COLO829 (cell line): Measurements from ENCODE around the gene DQX1.

Experiments used
- DNase-seq: peaks from one replicate; pipeline ENCODE4 v3.0.0; 2012; ENCODE audit warnings: low spot score

The DQX1 gene

GRCh38 chr2:74507926-74508520, 18.0 kb downstream of the DQX1 start:
- DNase-seq: no peak

- DNase-seq: peak; percentile 96
These were observed 18.7 kb downstream of the DQX1 start, which contains the start of gene PCGF1 for GRCh38 chr2:74507145-74507925. TSS of gene PCGF1 (minus strand) at chr2:74507695. CDS start at chr2:74507668, 27 bp downstream.

DNA sequence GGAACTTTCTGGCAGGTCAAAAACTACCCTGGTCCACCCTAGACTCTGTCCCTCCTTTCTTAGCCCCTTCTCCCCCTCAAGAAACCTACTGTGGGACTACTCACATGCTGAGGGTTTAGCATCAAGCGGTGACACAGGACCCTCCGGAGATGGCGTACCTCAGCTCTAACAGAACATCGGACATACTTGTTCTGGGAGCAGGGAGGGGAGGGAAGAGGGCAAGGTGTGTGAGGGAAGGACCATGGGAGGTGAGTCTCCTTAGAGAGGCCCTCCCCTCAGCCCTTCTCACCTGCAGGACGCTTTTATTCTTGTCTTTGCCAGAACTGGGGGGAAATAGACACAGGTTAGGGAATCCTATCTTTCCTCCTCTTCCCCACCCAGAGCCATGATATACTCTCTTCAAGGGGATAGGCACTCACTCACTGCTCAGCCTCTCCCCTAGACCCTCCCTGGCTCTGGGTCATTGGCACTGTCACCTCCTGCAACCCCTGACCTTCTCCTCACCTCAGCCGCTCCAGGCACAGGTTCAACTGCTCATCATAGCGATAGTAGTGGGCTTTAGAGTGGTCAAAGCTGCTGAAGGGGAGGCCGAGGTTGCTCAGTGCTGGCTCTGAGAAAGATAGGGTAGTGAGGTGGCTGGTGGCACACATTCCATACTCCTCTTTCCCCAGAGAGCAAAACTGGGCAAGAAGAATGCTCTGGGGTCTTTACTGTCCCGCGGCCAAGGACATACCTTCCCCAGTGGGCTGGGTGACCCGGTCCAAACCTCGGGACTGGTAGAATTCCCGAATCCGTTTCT, 20.4 kb downstream of the DQX1 start:
- no peak for DNase-seq

- no peak for DNase-seq
These were observed 21.4 kb downstream of the DQX1 start for GRCh38 chr2:74504591-74504990.

DNA sequence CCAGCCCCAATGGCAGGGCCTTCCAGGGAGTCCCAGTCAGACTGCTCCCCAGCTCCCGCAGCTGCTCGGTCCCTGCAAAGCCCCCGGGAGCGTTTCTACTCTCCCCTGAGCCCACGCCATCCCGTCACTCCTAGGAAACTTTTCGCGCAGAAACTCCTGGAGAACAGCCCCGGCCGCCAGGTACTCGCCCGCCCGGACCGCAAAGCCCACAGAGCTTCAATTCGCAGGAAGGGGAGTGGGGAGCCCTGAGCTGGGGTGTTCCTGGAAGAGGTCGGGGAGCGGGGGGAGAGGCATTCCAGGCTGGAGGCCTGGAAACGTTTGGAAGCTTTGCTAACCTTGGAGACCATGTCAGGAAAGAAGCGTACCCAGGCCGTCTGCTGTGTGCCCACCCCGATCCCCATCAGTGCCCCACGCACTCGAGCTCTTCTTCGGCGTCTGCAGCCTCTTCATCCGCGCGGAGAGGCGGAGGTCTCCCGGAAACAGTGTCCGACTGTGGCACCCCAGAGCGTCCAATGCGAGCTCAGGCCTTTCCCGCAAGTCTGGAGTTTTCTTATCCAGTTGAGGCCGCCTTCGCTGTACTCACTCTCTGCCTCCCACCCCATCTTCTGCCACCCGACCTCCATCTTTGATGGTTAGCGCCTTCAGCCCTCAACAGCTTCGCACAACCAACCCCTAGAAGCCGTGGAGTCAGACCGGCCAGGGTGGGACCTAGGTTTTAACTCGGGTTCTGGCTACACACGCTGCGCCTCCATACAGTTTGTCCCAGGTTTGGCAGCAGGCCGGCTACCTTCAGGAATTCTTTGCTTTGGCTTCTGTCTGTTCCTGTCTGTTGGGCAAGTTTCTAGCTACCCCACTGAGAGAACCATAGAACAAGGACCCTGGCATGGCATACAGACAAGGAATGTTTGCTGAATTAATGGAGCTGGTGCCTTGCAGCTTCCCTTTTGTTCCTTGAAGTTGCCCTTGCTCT, 22.2 kb downstream of the DQX1 start:
- DNase-seq: no peak

DNA sequence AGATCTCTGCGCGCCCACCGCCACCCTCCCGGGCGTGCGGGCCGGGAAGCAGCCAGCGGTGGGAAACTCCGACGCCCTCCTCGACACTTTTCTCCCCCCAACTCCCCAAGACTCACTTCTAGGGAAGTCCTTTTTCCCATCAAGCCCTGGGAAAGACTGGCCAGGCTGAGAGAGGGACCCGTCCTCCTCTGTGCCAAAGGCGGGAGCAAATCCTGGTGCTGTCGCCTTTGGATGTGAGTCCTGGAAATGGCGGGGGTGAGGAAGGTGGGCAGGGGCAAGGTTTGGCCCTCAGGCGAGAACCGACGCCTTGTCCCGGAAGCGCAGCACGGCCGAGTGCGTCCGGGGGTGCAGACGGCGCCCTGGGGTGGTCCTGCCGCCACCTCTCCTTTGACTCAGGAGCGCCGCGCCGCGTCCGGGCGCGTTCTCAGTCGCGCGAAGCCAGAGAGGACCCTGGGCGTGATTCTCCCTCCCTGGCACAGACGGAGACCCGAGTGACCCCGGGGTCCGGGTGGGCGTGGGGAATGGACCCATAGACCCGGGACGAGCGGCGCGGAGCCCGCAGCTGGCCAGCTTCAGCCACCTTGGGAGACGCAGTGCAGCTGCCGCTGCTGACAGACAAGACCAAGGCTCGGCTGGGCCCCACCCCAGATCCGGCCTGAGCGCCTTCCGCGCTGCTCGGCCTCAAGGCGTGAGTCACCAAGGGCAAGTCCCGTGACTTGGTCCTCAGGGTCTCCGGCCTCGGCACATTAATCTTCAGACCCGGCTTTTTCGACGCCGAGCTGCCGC, 23.1 kb downstream of the DQX1 start:
- peak; percentile 84 for DNase-seq

DNA sequence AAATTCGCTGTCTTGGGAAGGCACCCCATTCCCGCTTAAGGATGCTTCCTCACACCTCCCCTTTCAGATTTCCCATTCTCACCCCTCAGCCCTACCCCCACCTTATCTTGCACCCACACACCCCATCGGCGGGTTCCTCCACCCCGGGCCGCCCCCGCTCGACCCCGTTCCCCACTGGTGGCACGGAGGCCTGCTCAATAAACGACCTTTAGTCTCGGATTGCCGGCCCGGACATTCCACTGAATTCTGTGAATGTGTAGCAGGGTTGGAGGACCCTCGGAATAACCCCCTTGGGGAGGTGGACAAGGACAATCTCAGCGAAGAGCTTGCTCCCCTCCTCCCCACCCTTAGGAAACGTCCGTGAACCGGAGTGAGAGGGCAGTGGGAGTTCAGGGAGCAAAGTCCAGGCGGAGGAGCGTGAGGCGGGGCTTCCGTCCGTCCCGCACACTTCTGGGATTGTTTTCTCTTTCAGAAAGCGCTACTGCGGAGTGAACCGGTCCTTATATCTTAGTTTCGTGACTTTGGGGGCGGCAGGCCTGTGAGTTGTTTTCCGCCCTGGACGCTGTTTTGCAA, 23.8 kb downstream of the DQX1 start:
- no peak for DNase-seq

DNA sequence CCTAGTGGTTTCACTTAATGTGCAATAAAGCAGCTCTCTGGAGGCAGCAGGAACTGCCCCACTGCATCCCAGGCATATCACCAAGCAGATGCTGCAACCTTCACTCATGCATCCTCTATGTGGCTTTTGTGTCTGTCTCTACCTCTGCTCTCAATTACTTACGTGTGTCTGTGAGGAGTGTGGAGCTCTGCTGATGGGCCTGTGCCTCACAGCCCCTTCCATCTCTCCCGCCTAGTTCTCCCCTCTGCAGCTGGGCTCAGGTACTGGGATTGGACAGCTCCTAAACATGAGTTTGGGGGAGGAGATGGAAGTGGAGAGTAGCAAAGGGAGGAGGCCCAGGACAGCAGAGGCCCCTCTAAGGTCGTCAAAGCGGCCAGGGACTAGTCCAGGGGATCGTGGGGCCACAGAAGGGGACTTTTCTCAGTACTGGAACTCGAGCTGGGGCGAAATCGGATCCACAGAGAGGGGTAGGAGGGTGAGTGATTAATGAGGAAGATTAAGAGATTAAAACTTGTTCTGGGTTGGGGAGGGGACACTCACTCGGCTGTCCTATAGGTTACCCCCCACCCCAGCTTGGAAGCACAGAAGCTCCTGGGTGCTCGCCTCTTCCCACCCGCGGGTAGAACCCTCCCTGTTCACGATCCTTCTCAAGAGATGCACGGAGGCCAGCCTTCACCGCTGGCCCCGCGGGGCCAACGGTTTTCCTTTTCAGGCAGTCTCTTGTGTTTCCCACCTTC, 24.5 kb downstream of the DQX1 start:
- DNase-seq: no peak

DNA sequence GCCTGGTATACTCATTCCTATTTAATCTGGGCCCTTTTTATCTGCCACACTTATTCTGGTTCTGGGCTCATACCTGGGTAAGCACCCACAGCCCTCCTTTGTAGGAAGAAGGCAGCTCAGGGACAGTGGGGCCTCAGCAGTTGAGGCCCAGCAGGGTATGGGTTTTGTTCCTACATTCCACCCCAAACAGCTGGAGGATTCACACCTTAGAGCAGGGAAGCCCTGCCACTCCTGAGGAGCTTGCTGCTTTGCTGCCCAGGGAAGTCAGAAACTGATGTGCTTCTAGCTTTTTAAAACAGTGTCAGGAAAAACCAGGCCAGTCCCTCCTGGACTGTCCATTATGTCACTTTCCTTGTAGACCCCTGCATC, 25.5 kb downstream of the DQX1 start:
- no peak for DNase-seq

DNA sequence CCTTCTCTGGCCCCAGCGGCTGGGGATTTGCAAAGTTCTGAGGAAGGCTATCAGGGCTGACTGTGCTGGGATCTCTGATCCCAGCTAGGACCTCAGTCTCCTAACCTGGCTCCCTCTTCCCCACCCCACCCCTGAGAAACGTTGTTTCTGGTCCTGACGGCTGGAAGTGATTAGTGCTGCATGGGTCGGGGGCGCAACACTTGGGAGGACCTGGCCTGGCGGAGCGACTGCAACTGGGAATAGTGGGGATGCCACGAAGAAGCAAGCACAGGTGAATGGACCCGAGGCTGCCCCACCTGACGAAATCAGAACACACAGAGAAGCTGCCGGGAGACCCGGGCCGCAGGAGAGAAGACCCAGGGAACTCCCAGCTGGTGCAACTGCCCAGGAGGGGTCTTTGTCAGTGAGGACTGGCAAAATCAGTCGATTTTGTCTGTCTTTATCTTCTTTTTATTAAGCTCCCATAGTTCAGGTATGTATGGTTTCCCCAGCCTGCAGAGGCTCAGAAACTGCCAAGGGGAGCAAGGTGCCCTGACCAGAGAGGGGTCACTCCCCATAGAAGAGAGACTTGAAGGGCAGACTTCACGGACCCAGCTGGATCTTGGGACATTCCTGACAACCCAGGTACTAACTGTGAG, 26.0 kb downstream of the DQX1 start:
- no peak for DNase-seq

DNA sequence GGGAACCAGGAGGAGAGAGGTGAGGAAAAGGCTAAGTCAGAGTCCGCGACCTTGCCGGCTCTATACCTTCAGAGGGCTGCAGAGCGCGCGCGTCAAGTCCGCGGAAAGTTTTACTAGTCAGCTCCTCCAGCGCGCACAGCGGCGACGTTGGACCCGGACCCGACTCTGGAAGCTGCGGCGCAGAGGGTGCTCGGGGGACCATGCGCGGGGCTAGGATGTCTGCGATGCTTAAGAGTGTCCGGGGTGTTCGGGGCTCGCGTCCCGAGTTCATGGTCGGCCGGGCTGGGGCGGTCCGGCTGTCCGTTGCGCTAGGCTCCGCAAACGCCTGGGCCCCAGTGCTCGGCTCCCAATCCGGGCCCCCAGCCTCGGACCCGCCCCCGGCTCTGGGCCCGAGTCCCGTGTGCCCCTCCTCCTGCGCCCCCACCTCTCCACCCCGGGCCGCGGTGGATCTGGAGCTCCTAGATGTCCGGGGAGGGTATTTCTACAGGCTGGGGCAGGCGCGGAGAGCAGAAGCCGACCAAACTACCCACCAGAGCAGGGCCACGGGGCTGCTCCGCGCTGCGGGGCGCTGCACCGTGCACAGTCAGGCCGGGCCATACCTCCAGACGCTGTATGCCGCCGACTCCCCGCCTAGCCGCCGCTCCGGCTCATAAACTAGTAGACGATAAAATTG, 26.6 kb downstream of the DQX1 start, which contains the start of gene LBX2:
Gene LBX2, minus strand, starts transcription at position 337 of the 673 bp plus-strand sequence. Its CDS starts 66 bp downstream, at position 271.
- no peak for DNase-seq

- no peak for DNase-seq
These were observed 27.3 kb downstream of the DQX1 start for GRCh38 chr2:74498500-74499266.

DNA sequence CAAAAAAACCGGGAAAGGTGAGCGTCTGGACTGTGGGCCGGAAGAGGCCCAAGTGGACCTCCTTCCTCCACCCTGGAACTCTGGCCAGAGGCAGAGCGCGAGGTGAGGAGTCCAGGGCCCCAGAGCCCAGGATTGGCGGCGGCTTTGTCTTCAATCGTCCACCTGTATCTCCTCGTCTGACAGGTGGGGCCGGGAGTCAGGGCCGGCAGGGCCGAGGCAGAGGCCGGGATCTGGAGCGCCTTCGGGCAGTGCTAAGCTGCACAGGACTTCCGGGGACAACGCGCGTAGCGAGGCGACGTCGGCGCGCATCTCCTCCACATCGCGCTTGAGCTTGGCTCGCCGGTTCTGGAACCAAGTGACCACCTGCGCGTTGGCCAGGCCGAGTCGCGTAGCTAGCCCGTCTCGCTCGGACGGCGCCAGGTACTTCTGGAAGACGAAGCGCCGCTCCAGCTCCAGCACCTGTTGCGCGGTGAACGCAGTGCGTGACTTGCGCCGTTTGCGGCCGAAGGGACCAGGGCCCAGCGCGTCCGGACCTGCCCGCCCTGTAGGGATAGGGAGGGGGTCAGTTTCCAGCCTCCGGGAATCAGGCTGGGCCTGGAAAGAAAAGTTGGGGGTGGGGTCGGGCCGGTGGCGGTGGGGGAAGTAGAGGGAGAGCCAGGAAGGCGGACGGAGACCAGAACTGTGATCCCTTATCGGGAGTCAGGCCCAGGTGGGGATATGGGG, 28.1 kb downstream of the DQX1 start:
- DNase-seq: no peak

DNA sequence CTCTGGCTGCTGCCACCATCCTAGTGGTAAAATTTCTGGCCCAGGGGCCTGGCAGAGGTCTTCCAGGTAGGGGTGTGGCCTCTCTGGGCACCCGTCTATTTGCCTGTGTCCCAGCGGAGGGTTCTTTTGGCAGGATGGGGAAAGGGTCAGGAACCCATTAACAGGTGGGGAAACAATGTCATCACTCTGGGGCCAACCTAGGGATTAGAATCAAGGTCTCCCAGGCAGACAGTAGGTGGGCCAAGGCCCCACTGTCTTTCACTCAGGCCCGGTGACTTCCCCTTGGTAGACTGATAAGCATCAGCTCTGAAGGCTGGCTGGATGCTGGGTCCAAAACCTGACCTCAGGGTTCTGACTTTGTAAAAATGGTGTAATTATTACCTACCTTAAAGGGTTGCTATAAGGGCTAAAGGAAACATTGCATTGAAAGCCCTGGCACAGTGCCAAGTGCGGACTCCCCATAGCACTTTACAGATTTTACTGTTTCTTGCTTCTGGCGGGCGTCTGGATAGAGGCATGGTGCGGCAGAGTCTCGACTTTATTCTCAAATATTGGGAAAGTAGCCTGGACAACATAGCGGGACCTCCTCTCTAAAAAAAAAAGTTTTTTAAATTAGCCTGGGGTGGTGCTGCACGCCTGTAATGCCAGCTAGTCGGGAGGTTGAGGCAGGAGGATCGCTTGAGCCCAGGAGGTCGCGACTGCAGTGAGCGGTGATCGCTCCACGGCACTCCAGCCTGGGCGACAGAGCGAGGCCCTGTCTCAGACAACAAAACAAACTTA, 28.8 kb downstream of the DQX1 start:
- no peak for DNase-seq

DNA sequence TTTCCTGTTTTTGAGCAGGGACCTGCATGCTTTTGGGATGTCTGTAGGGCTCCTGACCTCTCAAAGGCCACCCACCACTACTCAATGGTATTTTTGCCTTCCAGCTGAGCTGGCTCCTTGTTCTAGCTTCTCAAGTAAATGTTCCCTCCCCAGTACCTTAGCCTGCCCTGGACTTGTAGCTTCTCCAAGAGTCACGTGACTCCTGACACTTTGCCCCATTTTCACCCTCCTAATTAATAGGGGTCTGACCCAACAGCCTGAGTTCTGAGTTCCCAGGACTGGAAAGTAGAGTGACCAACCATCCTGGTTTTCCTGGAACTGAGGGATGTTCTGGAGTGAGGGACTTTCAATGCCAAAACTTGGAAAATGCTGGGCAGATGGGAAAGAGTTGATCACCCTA, 30.6 kb downstream of the DQX1 start:
- no peak for DNase-seq

DNA sequence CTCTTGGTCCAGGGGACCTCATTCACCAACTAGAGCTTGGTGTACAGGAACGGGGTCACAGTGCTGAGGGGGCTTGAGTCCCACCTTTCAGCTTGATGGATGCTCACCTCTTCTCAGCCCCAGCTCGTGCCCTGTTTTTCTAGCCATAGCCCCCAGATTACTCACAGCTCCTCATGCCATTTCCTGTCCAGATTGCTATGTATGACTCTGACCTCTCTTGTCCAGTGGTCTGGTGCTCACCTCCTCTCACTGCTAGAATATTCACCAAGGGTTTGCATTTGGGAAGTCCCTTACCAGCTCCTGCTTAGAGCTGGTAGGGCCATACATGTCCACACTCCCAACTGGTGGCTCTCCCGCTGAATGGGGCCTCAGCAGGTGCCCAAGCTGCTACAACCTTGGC, 32.5 kb downstream of the DQX1 start:
- DNase-seq: no peak
